ENCODE measurements around the gene HOXB4.
A peak's percentile ranks its signal among the peaks of the same experiment; 100 is the strongest.

Gene HOXB4

DNA sequence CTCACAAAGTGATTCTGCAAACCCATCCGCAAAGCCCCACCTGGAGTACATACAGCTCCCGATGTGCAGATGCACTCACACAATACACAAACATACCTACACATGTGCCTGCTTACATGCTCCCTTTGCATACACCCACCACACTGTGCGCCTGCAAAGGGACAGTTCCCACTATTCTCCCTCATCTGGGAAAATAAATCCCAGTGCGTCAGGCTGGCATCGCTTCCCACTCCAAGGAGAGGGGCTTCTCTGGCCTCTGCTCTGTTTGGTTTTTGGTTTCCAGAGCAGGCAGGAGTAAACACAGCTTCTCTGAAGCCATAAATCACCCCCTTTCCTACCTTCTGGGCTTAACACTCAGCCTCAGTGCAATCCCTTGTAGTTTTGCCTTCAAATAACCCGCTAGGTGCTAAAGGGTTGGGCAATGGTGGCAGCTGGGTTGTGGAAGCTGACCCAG lies 14.7 kb downstream of the HOXB4 start:
- DNase-seq (ENCODE audit: low read depth), result no peak
- no peak overlapping the region for H3K4me3 ChIP-seq (ENCODE audit: low read length)
- no peak for TF ChIP-seq CTCF (conservative IDR thresholded peaks at IDR 0.05; ENCODE audit: low read depth, low read length)

DNA sequence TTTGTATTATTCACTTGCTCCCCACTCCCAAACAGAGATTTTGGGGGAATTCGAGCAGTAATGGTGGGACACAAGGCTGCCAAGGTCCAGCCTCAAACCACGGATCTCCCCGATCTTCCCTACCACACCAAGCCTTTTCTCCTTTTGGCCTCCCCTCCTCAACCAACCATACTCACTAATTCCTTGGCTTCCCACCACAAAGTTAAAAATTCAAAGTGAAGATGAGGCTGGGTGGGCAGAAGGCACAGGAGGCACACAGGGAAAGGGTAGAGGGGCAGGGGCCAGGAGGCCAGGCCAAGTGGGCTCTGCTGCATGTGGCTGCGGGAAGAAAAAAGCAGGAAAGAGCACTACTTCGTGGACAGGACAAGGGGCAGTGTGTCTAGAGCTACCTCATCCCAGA lies 15.2 kb downstream of the HOXB4 start:
- no peak for DNase-seq (ENCODE audit: low read depth)
- no peak for TF ChIP-seq CTCF (conservative IDR thresholded peaks at IDR 0.05; ENCODE audit: low read depth, low read length)
- H3K4me3 ChIP-seq (ENCODE audit: low read length), result no peak overlapping the region

DNA sequence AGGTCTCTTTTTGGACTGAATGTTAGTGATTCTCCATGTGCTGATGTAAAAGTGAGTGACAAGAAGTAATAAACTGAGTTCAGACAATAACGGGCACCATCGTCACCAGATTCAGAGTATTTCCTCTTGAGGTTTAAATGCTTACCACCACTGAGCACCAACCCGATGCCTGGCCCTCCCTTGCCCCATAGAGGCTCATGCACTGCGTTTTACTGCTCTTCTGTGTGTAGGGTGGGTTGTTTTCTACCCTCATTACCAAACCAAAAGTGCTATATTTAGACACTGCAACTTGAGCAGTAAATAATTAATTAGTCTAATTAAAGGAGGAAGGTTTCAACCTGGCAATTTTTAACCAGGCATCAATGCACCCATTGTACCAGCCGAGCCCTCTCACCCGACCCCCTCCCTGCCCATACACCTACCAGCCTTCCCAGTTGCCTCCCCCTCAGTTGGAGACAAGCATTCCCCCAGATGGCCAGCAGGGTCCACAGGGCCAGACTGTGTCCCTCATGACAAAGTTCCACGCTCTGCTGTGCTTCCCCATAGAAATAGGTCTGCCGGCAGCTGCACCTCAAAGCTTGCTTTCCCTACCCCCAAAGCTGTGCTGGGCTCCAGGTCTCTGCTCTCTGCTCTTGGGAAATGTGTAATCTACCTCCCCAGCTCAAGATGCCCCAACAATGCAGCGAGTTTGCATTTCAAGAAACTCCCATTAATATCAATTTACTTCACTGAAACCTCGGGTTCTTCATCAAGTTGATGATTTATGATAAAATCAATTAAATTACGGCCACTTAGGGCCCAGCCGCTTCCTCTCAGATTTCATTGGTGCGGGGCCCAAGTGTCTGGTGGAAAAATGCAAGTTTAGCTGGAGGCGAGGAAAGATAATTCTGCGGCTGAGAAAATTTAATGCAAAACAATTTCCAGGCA lies 16.0 kb downstream of the HOXB4 start:
- no peak overlapping the region for H3K4me3 ChIP-seq (ENCODE audit: low read length)
- no peak for DNase-seq (ENCODE audit: low read depth)
- TF ChIP-seq CTCF (conservative IDR thresholded peaks at IDR 0.05; ENCODE audit: low read depth, low read length), result peak; percentile 31

GRCh38 chr17:48559840-48560817 lies 18.0 kb downstream of the HOXB4 start:
- no peak overlapping the region for H3K4me3 ChIP-seq (ENCODE audit: low read length)
- no peak for DNase-seq (ENCODE audit: low read depth)
- TF ChIP-seq CTCF (conservative IDR thresholded peaks at IDR 0.05; ENCODE audit: low read depth, low read length), result no peak

- DNase-seq (ENCODE audit: low read depth), result no peak
- no peak for TF ChIP-seq CTCF (conservative IDR thresholded peaks at IDR 0.05; ENCODE audit: low read depth, low read length)
- H3K4me3 ChIP-seq (ENCODE audit: low read length), result no peak overlapping the region
Measured at GRCh38 chr17:48559122-48559839, 18.9 kb downstream of the HOXB4 start.

DNA sequence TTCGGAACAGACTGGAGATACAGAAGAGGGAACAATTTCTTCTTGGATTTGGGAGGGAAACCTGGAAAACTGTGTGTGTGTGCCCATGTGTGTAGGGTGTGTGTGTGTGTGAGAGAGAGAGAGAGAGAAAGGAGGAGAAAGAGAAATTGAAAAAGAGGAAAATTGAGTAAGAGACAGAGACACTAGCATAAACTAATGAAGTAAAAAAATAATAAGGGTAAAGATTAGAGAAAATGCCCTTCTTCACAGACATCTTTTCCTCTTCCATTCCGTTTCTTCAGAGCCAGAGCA lies 19.4 kb downstream of the HOXB4 start:
- no peak overlapping the region for H3K4me3 ChIP-seq (ENCODE audit: low read length)
- no peak for DNase-seq (ENCODE audit: low read depth)
- no peak for TF ChIP-seq CTCF (conservative IDR thresholded peaks at IDR 0.05; ENCODE audit: low read depth, low read length)

Data from retinal pigment epithelial cell (primary cell).